K562 (cell line): ENCODE results near the gene PAN2. TPM values are rescaled to one million over a fixed set of nuclear protein-coding genes. Genes with fewer than 3 reads are reported as not detected.

Experiments
- ATAC-seq: fragments of 200-7000 bp; cut with Tn5 transposase; 3 replicates; pipeline ENCODE4 v1.9.1; 2020; ENCODE audit warnings: moderate library complexity
- BruUV-seq: library from RNA; stranded (reverse); fragments of 400-500 nt; replicated peaks from 2 replicates; lab custom pipeline; 2021; lab: Mats Ljungman, UMichigan
- CTCF ChIA-PET: fragments of 300-600 bp; formaldehyde crosslinking; extraction: SDS; loops from one replicate; lab custom pipeline; 2021; ENCODE audit warnings: low intra/inter-chr PET ratio; lab: Yijun Ruan, JAX
- POLR2A ChIA-PET: fragments of 300-600, 350-650 bp; sonication (Branson Sonifier 250); formaldehyde crosslinking; extraction: SDS; loops from one replicate; lab custom pipeline; 2021; ENCODE audit warnings: antibody characterized with exemption, inconsistent platforms; lab: Yijun Ruan, JAX
- DNase-seq, 4 experiments: peaks; one replicate each; pipeline versions ENCODE4 v3.0.0 to v3.0.0-alpha.2; 2011 to 2018; ENCODE audit warnings: low spot score in 3 of 4, mixed read lengths in 3 of 4; ENCODE audit errors: extremely low read depth in 1 of 4
- FAIRE-seq: peaks from 2 replicates; lab custom pipeline; 2011; peaks lifted over from hg19 to GRCh38; lab: Jason Lieb, UNC
- H2AFZ ChIP-seq: 2 replicates; pipeline ENCODE4 v1.6.0; 2011; ENCODE audit warnings: low read depth, low read length, control low read depth, inconsistent platforms
- H3K27ac ChIP-seq: fragments of 200-600 bp; 3 replicates; pipeline ENCODE4 v1.8.0; 2011; ENCODE audit warnings: low read depth, mild to moderate bottlenecking, control low read depth, inconsistent platforms, low read length, moderate library complexity, mixed read lengths; ENCODE audit errors: extremely low read depth
- H3K27me3 ChIP-seq, 2 experiments: fragments of 300-600 bp in 1 of 2; 2 replicates in 1 of 2; 3 replicates in 1 of 2; pipeline versions ENCODE4 v1.6.0 to v1.8.0; 2011; ENCODE audit warnings: inconsistent platforms in 2 of 2, low read length in 2 of 2, mild to moderate bottlenecking in 1 of 2, mixed read lengths in 1 of 2, moderate library complexity in 1 of 2; ENCODE audit not compliant: control insufficient read depth in 2 of 2, insufficient read depth in 2 of 2
- H3K36me3 ChIP-seq: fragments of 300-600 bp; 3 replicates; pipeline ENCODE4 v1.8.0; 2011; ENCODE audit warnings: mild to moderate bottlenecking, low read length, inconsistent platforms; ENCODE audit not compliant: control insufficient read depth, insufficient read depth
- H3K4me1 ChIP-seq, 2 experiments: fragments of 200-600 bp in 1 of 2; replicated peaks in 1 of 2; 2 replicates in 1 of 2; 3 replicates in 1 of 2; pipeline versions ENCODE4 v1.5.1 to v1.8.0; 2011; ENCODE audit warnings: inconsistent platforms in 2 of 2, low read length in 2 of 2, mild to moderate bottlenecking in 1 of 2, mixed read lengths in 1 of 2, moderate library complexity in 1 of 2; ENCODE audit not compliant: control insufficient read depth in 2 of 2, insufficient read depth in 2 of 2
- H3K4me2 ChIP-seq: 2 replicates; pipeline ENCODE4 v1.6.1; 2011; ENCODE audit warnings: low read length, control low read depth, inconsistent platforms, mixed read lengths; ENCODE audit not compliant: insufficient read depth
- H3K4me3 ChIP-seq: fragments of 200-600 bp; sonication (generic), shearing (Covaris generic); 2 replicates; pipeline ENCODE4 v1.5.1; 2016; ENCODE audit warnings: control low read depth, inconsistent platforms
- H3K79me2 ChIP-seq: fragments of 200-600 bp; 3 replicates; pipeline ENCODE4 v1.8.0; 2011; ENCODE audit warnings: low read length, inconsistent platforms; ENCODE audit not compliant: control insufficient read depth, insufficient read depth
- H3K9ac ChIP-seq, 2 experiments: 2 replicates each; pipeline versions ENCODE4 v1.6.0 to v1.6.1; 2011; ENCODE audit warnings: low read depth in 2 of 2, low read length in 2 of 2, control low read depth in 1 of 2, inconsistent platforms in 1 of 2, mild to moderate bottlenecking in 1 of 2, mixed read lengths in 1 of 2; ENCODE audit not compliant: insufficient read depth in 1 of 2
- H3K9me1 ChIP-seq: one replicate; pipeline ENCODE4 v1.6.0; 2011; ENCODE audit warnings: inconsistent platforms, mild to moderate bottlenecking, low read length, moderate library complexity; ENCODE audit not compliant: control insufficient read depth, insufficient read depth
- H3K9me3 ChIP-seq: replicated peaks from 2 replicates; pipeline ENCODE4 v1.5.1; 2011; ENCODE audit warnings: low read depth, low read length, inconsistent platforms; ENCODE audit not compliant: control insufficient read depth, insufficient read depth
- H4K20me1 ChIP-seq: replicated peaks from 2 replicates; pipeline ENCODE4 v1.6.1; 2011; ENCODE audit warnings: low read length, inconsistent platforms, mixed read lengths; ENCODE audit not compliant: control insufficient read depth, insufficient read depth
- HNRNPUL1 ChIP-seq: fragments of 200-400 bp; formaldehyde crosslinking; IDR thresholded peaks from 2 replicates; pipeline ENCODE4 v1.6.1; 2017; ENCODE audit warnings: low read length
- RAD21 ChIP-seq, 2 experiments: fragments of 250-450 bp in 1 of 2; fragments of 450-650 bp in 1 of 2; sonication (Bioruptor Pico) in 1 of 2; formaldehyde crosslinking in 1 of 2; IDR thresholded peaks in 1 of 2; conservative IDR thresholded peaks in 1 of 2; 2 replicates each; pipeline versions ENCODE4 v1.4.0 to v1.8.0; 2020 to 2022; ENCODE audit warnings: mild to moderate bottlenecking in 2 of 2, moderate library complexity in 1 of 2
- RBM15 ChIP-seq: fragments of 200-400 bp; formaldehyde crosslinking; IDR thresholded peaks from 2 replicates; pipeline ENCODE4 v1.6.1; 2018; ENCODE audit warnings: mild to moderate bottlenecking, low read length, moderate library complexity; ENCODE audit not compliant: insufficient read depth
- ZNF764 ChIP-seq: fragments of 250-450 bp; sonication (Bioruptor Pico); IDR thresholded peaks from 2 replicates; pipeline ENCODE4 v1.4.0; 2020; ENCODE audit warnings: low read depth, mild to moderate bottlenecking, moderate library complexity
- WGBS: fragments of 100-300 bp; shearing (Covaris generic); methylation state at CpG from one replicate; pipeline ENCODE4 v1.1.6; 2016; ENCODE audit warnings: low coverage, mixed read lengths; ENCODE audit not compliant: insufficient coverage; ENCODE audit errors: missing lambda C conversion rate; 5-methylcytosine and 5-hydroxymethylcytosine counted together
- in situ Hi-C: fragments of 300-500 bp; cut with MboI; formaldehyde crosslinking; loops from 4 replicates; pipeline ENCODE4 v1.15.0; 2018; ENCODE audit warnings: inconsistent platforms, mixed read lengths
- intact Hi-C: fragments of 100-400 bp; cut with micrococcal nuclease; formaldehyde crosslinking; loops from 2 replicates; pipeline ENCODE4 v1.14.2; 2022
- polyA plus RNA-seq, 8 experiments: library from polyadenylated mRNA; depleted of rRNA in 4 of 8; stranded (reverse) in 5 of 8; unstranded in 3 of 8; fragments of >200 nt; fragmentation: Nextera tagmentation in 2 of 8; fragmentation: Illumina TruSeq in 1 of 8; extraction: Ambion mirVana in 2 of 8; extraction: Trizol in 1 of 8; gene quantifications; 2 replicates each; pipeline versions ENCODE4 v1.2.1 to v1.2.3, GENCODE V29; 2011 to 2014; ENCODE audit warnings: inconsistent platforms in 1 of 8, missing spikeins in 1 of 8
- total RNA-seq, 7 experiments: library from RNA; depleted of rRNA in 6 of 7; stranded (reverse); fragments of >200 nt in 6 of 7; fragmentation: Illumina TruSeq in 2 of 7; extraction: Trizol in 2 of 7; gene quantifications; 2 replicates each; pipeline versions ENCODE4 v1.2.1 to v1.2.3, GENCODE V29; 2011 to 2021; ENCODE audit warnings: low replicate concordance in 1 of 7
- TF ChIP-seq, protein P1 (sequence below), 3 experiments: IDR thresholded peaks in 2 of 3; conservative IDR thresholded peaks in 1 of 3; 2 replicates each; pipeline ENCODE4 v1.5.1; 2011 to 2012; ENCODE audit warnings: low read length in 3 of 3, mild to moderate bottlenecking in 3 of 3, control low read depth in 2 of 3, improper control_type of control experiment in 1 of 3, inconsistent platforms in 1 of 3, low read depth in 1 of 3, mixed read lengths in 1 of 3, moderate library complexity in 1 of 3; ENCODE audit not compliant: insufficient read depth in 2 of 3
- TF ChIP-seq, protein P2 (sequence below), 2 experiments: fragments of 450-650 bp; formaldehyde crosslinking in 1 of 2; IDR thresholded peaks; 2 replicates each; pipeline versions ENCODE4 v1.4.0 to v1.6.1; 2014 to 2020; ENCODE audit warnings: mild to moderate bottlenecking in 2 of 2, borderline replicate concordance in 1 of 2, low read depth in 1 of 2
- TF ChIP-seq, protein P3 (sequence below): fragments of 200-400 bp; formaldehyde crosslinking; IDR thresholded peaks from 2 replicates; pipeline ENCODE4 v1.6.1; 2017; ENCODE audit warnings: mild to moderate bottlenecking, low read depth, low read length, moderate library complexity

Gene PAN2
- total and polyA plus RNA-seq, 9 of the 15 experiments (the other 6 are each of a cell fraction or from before 2014, with no cell fraction given): 15.0 to 66.1 (median 25.9) TPM

DNA sequence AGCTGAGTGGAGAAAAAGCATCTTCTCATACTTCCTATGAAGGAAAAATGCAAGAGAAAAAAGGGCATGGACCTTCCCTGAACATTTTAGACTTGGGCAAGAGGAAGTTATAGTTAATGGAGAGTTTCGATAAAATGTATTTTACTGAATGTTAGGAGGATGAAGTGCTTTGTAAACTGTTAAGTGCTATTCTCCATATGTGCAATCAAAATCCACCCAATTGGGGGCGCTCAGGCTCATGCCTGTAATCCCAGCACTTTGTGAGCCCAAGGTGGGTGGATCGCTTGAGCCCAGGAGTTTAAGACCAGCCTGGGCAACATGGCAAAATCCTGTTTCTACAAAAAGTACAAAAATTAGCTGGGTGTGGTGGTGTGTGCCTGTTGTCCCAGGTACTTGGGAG lies 16.1 kb downstream of the PAN2 start:
- H4K20me1 ChIP-seq: no peaks in the 10 kb centered on the region
- 0 out of 2 replicates have a peak overlapping the region, but pooled peaks have one; percentile 33 for H2AFZ ChIP-seq
- H3K9ac ChIP-seq: 0 out of 4 replicates have a peak overlapping the region, but pooled peaks of 1 of the 2 experiments have one; percentile 85
- no peaks in the 10 kb centered on the region for H3K9me1 ChIP-seq
- ChIA-PET POLR2A (interaction anchor here (1.7 to 4.2 kb wide), 2 partner anchors 9 to 15 kb away, joined by 4 to 26 read pairs; partner anchors contain the start of gene PAN2), CTCF (interaction anchor here (0.6 to 0.9 kb wide), 2 partner anchors 124 to 147 kb away, joined by 3 to 4 read pairs; no protein-coding TSS in a partner anchor)
- peak in 1 of 4 experiments; percentile 34 for DNase-seq
- H3K4me2 ChIP-seq: no peak overlapping the region
- H3K27ac ChIP-seq: 0 out of 3 replicates have a peak overlapping the region, but pooled peaks have one; percentile 28
- no TSS peak for BruUV-seq
- H3K4me1 ChIP-seq: peaks cover 11% of the 10 kb centered on the region in 2 experiments; a peak in 4 of 5 replicates
- H3K36me3 ChIP-seq: peaks cover 49% of the 10 kb centered on the region
- WGBS: 38% methylated on average over 3 of the region's 3 CpGs
- H3K27me3 ChIP-seq: no peaks in the 10 kb centered on the region
- in situ Hi-C loops: no loop called here
- no peak for ATAC-seq
- TF ChIP-seq, protein P1, sequence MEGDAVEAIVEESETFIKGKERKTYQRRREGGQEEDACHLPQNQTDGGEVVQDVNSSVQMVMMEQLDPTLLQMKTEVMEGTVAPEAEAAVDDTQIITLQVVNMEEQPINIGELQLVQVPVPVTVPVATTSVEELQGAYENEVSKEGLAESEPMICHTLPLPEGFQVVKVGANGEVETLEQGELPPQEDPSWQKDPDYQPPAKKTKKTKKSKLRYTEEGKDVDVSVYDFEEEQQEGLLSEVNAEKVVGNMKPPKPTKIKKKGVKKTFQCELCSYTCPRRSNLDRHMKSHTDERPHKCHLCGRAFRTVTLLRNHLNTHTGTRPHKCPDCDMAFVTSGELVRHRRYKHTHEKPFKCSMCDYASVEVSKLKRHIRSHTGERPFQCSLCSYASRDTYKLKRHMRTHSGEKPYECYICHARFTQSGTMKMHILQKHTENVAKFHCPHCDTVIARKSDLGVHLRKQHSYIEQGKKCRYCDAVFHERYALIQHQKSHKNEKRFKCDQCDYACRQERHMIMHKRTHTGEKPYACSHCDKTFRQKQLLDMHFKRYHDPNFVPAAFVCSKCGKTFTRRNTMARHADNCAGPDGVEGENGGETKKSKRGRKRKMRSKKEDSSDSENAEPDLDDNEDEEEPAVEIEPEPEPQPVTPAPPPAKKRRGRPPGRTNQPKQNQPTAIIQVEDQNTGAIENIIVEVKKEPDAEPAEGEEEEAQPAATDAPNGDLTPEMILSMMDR (IDR thresholded peaks at IDR 0.05 in 2 of 3, conservative IDR thresholded peaks at IDR 0.05 in 1 of 3; ENCODE audit: insufficient read depth in 2 of 3, low read depth in 1 of 3, low read length in 3 of 3): peak in 2 of 3 experiments; percentile 44 to 58; a peak in 3 of 6 replicates
- no peak for TF ChIP-seq ZNF764 (CRISPR knock-in tag)
- no peak for TF ChIP-seq HNRNPUL1
- TF ChIP-seq, protein P2, sequence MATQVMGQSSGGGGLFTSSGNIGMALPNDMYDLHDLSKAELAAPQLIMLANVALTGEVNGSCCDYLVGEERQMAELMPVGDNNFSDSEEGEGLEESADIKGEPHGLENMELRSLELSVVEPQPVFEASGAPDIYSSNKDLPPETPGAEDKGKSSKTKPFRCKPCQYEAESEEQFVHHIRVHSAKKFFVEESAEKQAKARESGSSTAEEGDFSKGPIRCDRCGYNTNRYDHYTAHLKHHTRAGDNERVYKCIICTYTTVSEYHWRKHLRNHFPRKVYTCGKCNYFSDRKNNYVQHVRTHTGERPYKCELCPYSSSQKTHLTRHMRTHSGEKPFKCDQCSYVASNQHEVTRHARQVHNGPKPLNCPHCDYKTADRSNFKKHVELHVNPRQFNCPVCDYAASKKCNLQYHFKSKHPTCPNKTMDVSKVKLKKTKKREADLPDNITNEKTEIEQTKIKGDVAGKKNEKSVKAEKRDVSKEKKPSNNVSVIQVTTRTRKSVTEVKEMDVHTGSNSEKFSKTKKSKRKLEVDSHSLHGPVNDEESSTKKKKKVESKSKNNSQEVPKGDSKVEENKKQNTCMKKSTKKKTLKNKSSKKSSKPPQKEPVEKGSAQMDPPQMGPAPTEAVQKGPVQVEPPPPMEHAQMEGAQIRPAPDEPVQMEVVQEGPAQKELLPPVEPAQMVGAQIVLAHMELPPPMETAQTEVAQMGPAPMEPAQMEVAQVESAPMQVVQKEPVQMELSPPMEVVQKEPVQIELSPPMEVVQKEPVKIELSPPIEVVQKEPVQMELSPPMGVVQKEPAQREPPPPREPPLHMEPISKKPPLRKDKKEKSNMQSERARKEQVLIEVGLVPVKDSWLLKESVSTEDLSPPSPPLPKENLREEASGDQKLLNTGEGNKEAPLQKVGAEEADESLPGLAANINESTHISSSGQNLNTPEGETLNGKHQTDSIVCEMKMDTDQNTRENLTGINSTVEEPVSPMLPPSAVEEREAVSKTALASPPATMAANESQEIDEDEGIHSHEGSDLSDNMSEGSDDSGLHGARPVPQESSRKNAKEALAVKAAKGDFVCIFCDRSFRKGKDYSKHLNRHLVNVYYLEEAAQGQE (IDR thresholded peaks at IDR 0.05; ENCODE audit: borderline replicate concordance): peak; percentile 38; the same call in 1 of the 2 replicates
- TF ChIP-seq, protein P2 (CRISPR knock-in tag; IDR thresholded peaks at IDR 0.05; ENCODE audit: low read depth): no peak
- TF ChIP-seq RAD21 (CRISPR knock-in tag; conservative IDR thresholded peaks at IDR 0.05 in 1 of 2, IDR thresholded peaks at IDR 0.05 in 1 of 2): peak; percentile 28 to 60; a peak in 3 of 4 replicates
- TF ChIP-seq RBM15: no peak
- TF ChIP-seq, protein P3, sequence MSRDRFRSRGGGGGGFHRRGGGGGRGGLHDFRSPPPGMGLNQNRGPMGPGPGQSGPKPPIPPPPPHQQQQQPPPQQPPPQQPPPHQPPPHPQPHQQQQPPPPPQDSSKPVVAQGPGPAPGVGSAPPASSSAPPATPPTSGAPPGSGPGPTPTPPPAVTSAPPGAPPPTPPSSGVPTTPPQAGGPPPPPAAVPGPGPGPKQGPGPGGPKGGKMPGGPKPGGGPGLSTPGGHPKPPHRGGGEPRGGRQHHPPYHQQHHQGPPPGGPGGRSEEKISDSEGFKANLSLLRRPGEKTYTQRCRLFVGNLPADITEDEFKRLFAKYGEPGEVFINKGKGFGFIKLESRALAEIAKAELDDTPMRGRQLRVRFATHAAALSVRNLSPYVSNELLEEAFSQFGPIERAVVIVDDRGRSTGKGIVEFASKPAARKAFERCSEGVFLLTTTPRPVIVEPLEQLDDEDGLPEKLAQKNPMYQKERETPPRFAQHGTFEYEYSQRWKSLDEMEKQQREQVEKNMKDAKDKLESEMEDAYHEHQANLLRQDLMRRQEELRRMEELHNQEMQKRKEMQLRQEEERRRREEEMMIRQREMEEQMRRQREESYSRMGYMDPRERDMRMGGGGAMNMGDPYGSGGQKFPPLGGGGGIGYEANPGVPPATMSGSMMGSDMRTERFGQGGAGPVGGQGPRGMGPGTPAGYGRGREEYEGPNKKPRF: no peak
- intact Hi-C loops: loop anchor here (2.0 to 5.0 kb wide), 2 partner anchors 15 to 60 kb away; partner anchors contain the start of gene PAN2
- no peak overlapping the region for H3K4me3 ChIP-seq
- FAIRE-seq: peak; percentile 74
- no peaks in the 10 kb centered on the region for H3K9me3 ChIP-seq
- peaks cover 19% of the 10 kb centered on the region for H3K79me2 ChIP-seq
